Uterus (tissue), 4 donors: ENCODE data around the gene ITGA11. TPM values are rescaled to one million over a fixed set of nuclear protein-coding genes. Genes with fewer than 3 reads are reported as not detected.

Experiments
- DNase-seq, 2 donors: peaks; one replicate each; pipeline ENCODE4 v3.0.0-alpha.2; 2019 to 2020
- H3K27ac ChIP-seq, 2 donors: fragments of 200-600 bp; sonication (generic); 1 replicate in 1 of 2; 2 replicates in 1 of 2; pipeline ENCODE4 v1.5.1; 2016 to 2018
- H3K27me3 ChIP-seq, 2 donors: fragments of 200-600 bp; sonication (generic); one replicate each; pipeline ENCODE4 v1.5.1; 2018 to 2019; ENCODE audit warnings: control low read depth in 1 of 2
- H3K36me3 ChIP-seq, 2 donors: fragments of 200-600 bp; sonication (generic); one replicate each; pipeline ENCODE4 v1.5.1; 2019; ENCODE audit warnings: control low read depth in 1 of 2
- H3K4me1 ChIP-seq, 2 donors: fragments of 200-600 bp; sonication (generic); one replicate each; pipeline ENCODE4 v1.5.1; 2018 to 2019; ENCODE audit warnings: control low read depth in 1 of 2
- H3K4me3 ChIP-seq, 2 donors: fragments of 200-600 bp; sonication (generic); 1 replicate in 1 of 2; 2 replicates in 1 of 2; pipeline ENCODE4 v1.5.1; 2018 to 2019; ENCODE audit warnings: mild to moderate bottlenecking in 1 of 2
- H3K9me3 ChIP-seq, 2 donors: fragments of 200-600 bp; sonication (generic); one replicate each; pipeline ENCODE4 v1.5.1; 2019; ENCODE audit warnings: control low read depth in 1 of 2
- CTCF ChIP-seq, 4 experiments: fragments of 200-600 bp in 2 of 4; fragments of 450-650 bp in 2 of 4; sonication (generic) in 2 of 4; IDR thresholded peaks; one replicate each; pipeline ENCODE4 v1.5.1; 2016 to 2019; ENCODE audit warnings: antibody characterized with exemption in 4 of 4, mild to moderate bottlenecking in 2 of 4, moderate library complexity in 1 of 4
- POLR2A ChIP-seq, 2 donors: fragments of 450-650 bp; IDR thresholded peaks; one replicate each; pipeline ENCODE4 v1.6.1; 2016; ENCODE audit warnings: antibody characterized with exemption in 2 of 2, mild to moderate bottlenecking in 1 of 2, moderate library complexity in 1 of 2
- intact Hi-C: fragments of 100-400 bp; cut with DNase I; formaldehyde crosslinking; loops from one replicate; pipeline ENCODE4 v1.15.1; 2023; ENCODE audit warnings: low total_unique reads
- total RNA-seq, 4 donors: library from RNA; depleted of rRNA in 3 of 4; stranded (reverse); fragments of >200 nt in 3 of 4; gene quantifications; one replicate each; pipeline versions ENCODE4 v1.1.0 to v1.2.4, GENCODE V29; 2014 to 2023
- donor health status: DM: yes; HTN: yes; CAD: no.

ITGA11 gene
- total RNA-seq, 4 donors from 2014 or later, result 37.3 to 106 (median 61.1) TPM

GRCh38 chr15:68418611-68419161, 13.3 kb downstream of the ITGA11 start:
- peak; percentile 60 to 81 for DNase-seq
- H3K9me3 ChIP-seq, result no peaks in the 10 kb centered on the region
- peak overlapping the region; percentile 89 to 95 for H3K27ac ChIP-seq
- H3K4me3 ChIP-seq, result no peak overlapping the region
- TF ChIP-seq POLR2A (IDR thresholded peaks at IDR 0.05) (no peak), CTCF (IDR thresholded peaks at IDR 0.05) (peak in 1 of 4 experiments; percentile 5)
- intact Hi-C loops, result no loop called here
- H3K36me3 ChIP-seq, result no peaks in the 10 kb centered on the region
- H3K27me3 ChIP-seq, result no peaks in the 10 kb centered on the region
- peaks cover 30 to 39% of the 10 kb centered on the region in 2 donors for H3K4me1 ChIP-seq

GRCh38 chr15:68417897-68418296, 14.1 kb downstream of the ITGA11 start:
- Histone ChIP-seq H3K9me3 (no peaks in the 10 kb centered on the region), H3K27ac (peak overlapping the region; percentile 89 to 95), H3K27me3 (no peaks in the 10 kb centered on the region), H3K36me3 (no peaks in the 10 kb centered on the region), H3K4me1 (peaks cover 30 to 42% of the 10 kb centered on the region in 2 donors), H3K4me3 (no peak overlapping the region)
- TF ChIP-seq POLR2A (IDR thresholded peaks at IDR 0.05) (no peak), CTCF (IDR thresholded peaks at IDR 0.05) (no peak)
- intact Hi-C loops, result no loop called here
- DNase-seq, result peak; percentile 16 to 17

GRCh38 chr15:68417051-68417450, 14.9 kb downstream of the ITGA11 start:
- intact Hi-C loops, result no loop called here
- TF ChIP-seq CTCF (IDR thresholded peaks at IDR 0.05) (no peak), POLR2A (IDR thresholded peaks at IDR 0.05) (no peak)
- peak in 1 of 2 donors; percentile 5 for DNase-seq

GRCh38 chr15:68416158-68416535, 15.8 kb downstream of the ITGA11 start:
- peak in 1 of 2 donors; percentile 14 for DNase-seq

More at GRCh38 chr15:68417051-68417450, 14.9 kb downstream of the ITGA11 start:
- peak overlapping the region; percentile 89 to 95 for H3K27ac ChIP-seq
- no peak overlapping the region for H3K4me3 ChIP-seq
- no peaks in the 10 kb centered on the region for H3K9me3 ChIP-seq
- no peaks in the 10 kb centered on the region for H3K36me3 ChIP-seq
- H3K27me3 ChIP-seq, result no peaks in the 10 kb centered on the region
- H3K4me1 ChIP-seq, result peaks cover 30 to 42% of the 10 kb centered on the region in 2 donors

More at GRCh38 chr15:68416158-68416535, 15.8 kb downstream of the ITGA11 start:
- Histone ChIP-seq H3K9me3 (no peaks in the 10 kb centered on the region), H3K4me3 (no peak overlapping the region), H3K4me1 (peaks cover 21 to 36% of the 10 kb centered on the region in 2 donors), H3K36me3 (no peaks in the 10 kb centered on the region), H3K27me3 (no peaks in the 10 kb centered on the region), H3K27ac (peak overlapping the region; percentile 89 to 95)
- intact Hi-C loops, result no loop called here
- TF ChIP-seq CTCF (IDR thresholded peaks at IDR 0.05) (no peak), POLR2A (IDR thresholded peaks at IDR 0.05) (no peak)
